SH-SY5Y (cell line): Measurements from ENCODE around the gene TSC1.

ENCODE experiments used
- GATA2 ChIP-seq: IDR thresholded peaks from 2 replicates; pipeline ENCODE4 v1.6.1; 2011; ENCODE audit warnings: mild to moderate bottlenecking, low read depth, low read length
- GATA3 ChIP-seq: IDR thresholded peaks from 2 replicates; pipeline ENCODE4 v1.6.1; 2011; ENCODE audit warnings: low read depth, mild to moderate bottlenecking, low read length, moderate library complexity

DNA sequence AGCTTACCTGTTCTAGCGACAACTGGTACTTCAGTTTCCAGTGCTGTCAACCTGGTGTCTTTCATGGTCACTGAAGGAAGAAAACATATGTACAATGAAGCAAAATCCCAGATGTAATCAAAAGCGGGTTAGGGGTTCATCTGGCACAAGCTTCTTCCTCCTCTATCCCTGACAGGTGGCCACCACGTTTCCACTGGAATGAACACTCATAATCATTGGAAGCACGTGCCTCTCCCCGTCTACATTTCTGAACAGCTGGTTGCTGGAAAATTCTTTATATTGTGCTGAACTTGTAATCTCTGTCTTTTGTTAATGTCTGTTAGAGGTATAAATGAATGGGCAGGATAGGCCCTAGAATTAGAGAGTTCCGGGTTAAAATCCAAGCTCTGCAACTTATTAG lies 9.4 kb downstream of the TSC1 start:
- TF ChIP-seq GATA2 (no peak), GATA3 (no peak)
